B cell (primary cell): Measurements from ENCODE around the gene AGTR1. TPM values are rescaled to one million over a fixed set of nuclear protein-coding genes. Genes with fewer than 3 reads are reported as not detected.

Experiments
- ATAC-seq: fragments of 200-7000 bp; cut with Tn5 transposase; one replicate; pipeline ENCODE4 v1.10.0; 2021; ENCODE audit warnings: low read depth, mild to moderate bottlenecking, moderate number of reproducible peaks, moderate library complexity
- CTCF ChIA-PET: fragments of 350-600 bp; sonication (Branson Sonifier 250); formaldehyde crosslinking; loops from one replicate; lab custom pipeline; 2021; ENCODE audit warnings: antibody characterized with exemption, inconsistent platforms; lab: Charles Lee
- POLR2A ChIA-PET: fragments of 350-600 bp; sonication (Branson Sonifier 250); formaldehyde crosslinking; loops from one replicate; lab custom pipeline; 2021; ENCODE audit warnings: antibody characterized with exemption; lab: Charles Lee
- DNase-seq: peaks from one replicate; pipeline ENCODE4 v3.0.0; 2013
- H2AFZ ChIP-seq: 2 replicates; pipeline ENCODE4 v1.6.1; 2012; ENCODE audit warnings: mild to moderate bottlenecking, low read depth, low read length; ENCODE audit not compliant: insufficient read depth, poor library complexity, severe bottlenecking
- H3K27ac ChIP-seq, 2 donors: 1 replicate in 1 of 2; 2 replicates in 1 of 2; pipeline ENCODE4 v1.5.1; 2012 to 2013; ENCODE audit warnings: low read length in 2 of 2, mild to moderate bottlenecking in 2 of 2, moderate library complexity in 1 of 2
- H3K27me3 ChIP-seq, 4 experiments: fragments of 200-600 bp in 1 of 4; sonication (generic) in 1 of 4; replicated peaks in 1 of 4; 1 replicate in 2 of 4; 2 replicates in 2 of 4; pipeline versions ENCODE4 v1.6.1 to v1.7.0; 2013 to 2016; ENCODE audit warnings: low read length in 3 of 4, mild to moderate bottlenecking in 2 of 4, mixed read lengths in 1 of 4, moderate library complexity in 1 of 4; ENCODE audit not compliant: insufficient read depth in 4 of 4, control insufficient read depth in 3 of 4; ENCODE audit errors: control extremely low read depth in 1 of 4
- H3K36me3 ChIP-seq, 2 experiments: replicated peaks in 1 of 2; 1 replicate in 1 of 2; 2 replicates in 1 of 2; pipeline versions ENCODE4 v1.6.1 to v1.7.1; 2013; ENCODE audit warnings: low read length in 1 of 2; ENCODE audit not compliant: insufficient read depth in 2 of 2, control insufficient read depth in 1 of 2; ENCODE audit errors: control extremely low read depth in 1 of 2, extremely low read depth in 1 of 2
- H3K4me1 ChIP-seq, 2 donors: fragments of 200-600 bp in 1 of 2; sonication (generic) in 1 of 2; 1 replicate in 1 of 2; 2 replicates in 1 of 2; pipeline versions ENCODE4 v1.5.1 to v1.6.1; 2013 to 2017; ENCODE audit warnings: low read length in 2 of 2; ENCODE audit not compliant: control insufficient read depth in 2 of 2, insufficient read depth in 2 of 2
- H3K4me2 ChIP-seq: replicated peaks from 2 replicates; pipeline ENCODE3; 2012; ENCODE audit warnings: mild to moderate bottlenecking, low read depth, low read length; ENCODE audit not compliant: poor library complexity, severe bottlenecking
- H3K4me3 ChIP-seq, 5 experiments: fragments of 200-600 bp in 1 of 5; sonication (generic) in 1 of 5; 1 replicate in 3 of 5; 2 replicates in 2 of 5; pipeline versions ENCODE4 v1.5.1 to v1.7.0; 2011 to 2016; ENCODE audit warnings: low read length in 4 of 5, mild to moderate bottlenecking in 4 of 5, low read depth in 2 of 5, control low read depth in 1 of 5, moderate library complexity in 1 of 5; ENCODE audit not compliant: insufficient read depth in 1 of 5; ENCODE audit errors: control extremely low read depth in 1 of 5, extremely low read depth in 1 of 5
- H3K79me2 ChIP-seq: fragments of 200-600 bp; sonication (generic); one replicate; pipeline ENCODE4 v1.6.0; 2016; ENCODE audit warnings: low read length; ENCODE audit not compliant: control insufficient read depth, insufficient read depth
- H3K9ac ChIP-seq: fragments of 200-600 bp; sonication (generic); 2 replicates; pipeline ENCODE4 v1.6.1; 2017; ENCODE audit warnings: mild to moderate bottlenecking, low read length, moderate library complexity
- H3K9me3 ChIP-seq, 3 donors: one replicate each; pipeline versions ENCODE4 v1.6.1 to v1.7.1; 2013; ENCODE audit warnings: low read length in 2 of 3; ENCODE audit not compliant: control insufficient read depth in 2 of 3, insufficient read depth in 1 of 3; ENCODE audit errors: control extremely low read depth in 1 of 3
- H4K20me1 ChIP-seq: 2 replicates; pipeline ENCODE4 v1.6.0; 2012; ENCODE audit warnings: mild to moderate bottlenecking, low read length; ENCODE audit not compliant: insufficient read depth, control insufficient read depth, poor library complexity, severe bottlenecking
- H3K27ac Mint-ChIP-seq: one replicate; pipeline ENCODE4 v1.8.0; 2021; ENCODE audit warnings: mixed read lengths
- H3K27me3 Mint-ChIP-seq: one replicate; pipeline ENCODE4 v1.8.0; 2021; ENCODE audit warnings: mixed read lengths
- H3K4me1 Mint-ChIP-seq: one replicate; pipeline ENCODE4 v1.8.0; 2021; ENCODE audit warnings: mixed read lengths
- H3K4me3 Mint-ChIP-seq: one replicate; pipeline ENCODE4 v1.8.0; 2021; ENCODE audit warnings: mixed read lengths
- H3K9me3 Mint-ChIP-seq: one replicate; pipeline ENCODE4 v1.8.0; 2022; ENCODE audit warnings: mixed read lengths; ENCODE audit not compliant: insufficient read depth
- CTCF ChIP-seq: fragments of 200-600 bp; IDR thresholded peaks from one replicate; pipeline ENCODE4 v1.8.0; 2022; ENCODE audit warnings: antibody characterized with exemption, mild to moderate bottlenecking
- EZH2 ChIP-seq: IDR thresholded peaks from 2 replicates; pipeline ENCODE4 v1.6.1; 2012; ENCODE audit warnings: borderline replicate concordance, low read depth, mild to moderate bottlenecking, moderate library complexity, low read length; ENCODE audit not compliant: insufficient read depth, poor library complexity, severe bottlenecking
- WGBS: methylation state at CpG from one replicate; pipeline ENCODE4 v1.1.5; 2013; ENCODE audit warnings: missing lambda C conversion rate; ENCODE audit not compliant: insufficient coverage; 5-methylcytosine and 5-hydroxymethylcytosine counted together
- intact Hi-C: fragments of 100-400 bp; cut with micrococcal nuclease; formaldehyde crosslinking; loops from one replicate; pipeline ENCODE4 v1.10.0; 2022
- polyA plus RNA-seq: library from polyadenylated mRNA; depleted of rRNA; stranded (reverse); fragments of >200 nt; gene quantifications from 2 replicates; pipeline ENCODE4 v1.2.3, GENCODE V29; 2012
- total RNA-seq, 2 donors: library from RNA; stranded (reverse); fragments of 120-200 nt in 1 of 2; gene quantifications; 1 replicate in 1 of 2; 2 replicates in 1 of 2; pipeline versions ENCODE4 v1.2.3 to v1.2.4, GENCODE V29; 2013 to 2022

The AGTR1 gene
- total and polyA plus RNA-seq, 2 donors (not counting 1 experiment from before 2014, with no cell fraction given) = not detected

DNA sequence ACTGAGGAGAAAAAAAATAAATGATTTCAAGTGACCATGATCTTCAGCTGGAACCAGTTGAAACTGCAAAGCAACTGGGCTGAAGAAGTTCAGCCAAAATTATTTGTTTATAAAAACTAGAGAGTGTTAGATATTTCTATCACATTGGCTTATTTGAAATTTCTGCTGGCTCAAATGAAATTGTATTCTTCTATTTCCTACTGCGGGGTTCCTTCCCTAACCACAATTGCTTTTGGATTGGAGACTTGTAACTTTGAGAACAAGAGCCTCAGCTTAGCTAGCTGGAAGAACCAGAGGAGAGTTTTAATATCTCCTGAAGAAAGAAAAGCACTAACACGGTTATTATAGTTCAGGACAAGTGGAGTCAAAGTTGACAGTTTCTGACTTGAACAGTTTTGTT lies 31.1 kb downstream of the AGTR1 start:
- Histone ChIP-seq H3K36me3 (no peaks in the 10 kb centered on the region), H4K20me1 (no peaks in the 10 kb centered on the region), H3K27me3 (no peaks in the 10 kb centered on the region), H3K9me3 (no peaks in the 10 kb centered on the region), H3K9ac (no peak overlapping the region), H3K4me3 (no peak overlapping the region), H3K27ac (no peak overlapping the region), H3K79me2 (no peaks in the 10 kb centered on the region), H2AFZ (no peak overlapping the region), H3K4me1 (no peaks in the 10 kb centered on the region), H3K4me2 (no peak overlapping the region)
- ATAC-seq (no peak), DNase-seq (no peak)
- ChIA-PET POLR2A (no interaction called here), CTCF (no interaction called here)
- WGBS = 33% methylated on average over 1 of the region's 2 CpGs
- Mint-ChIP-seq H3K4me1 (no peaks in the 10 kb centered on the region), H3K4me3 (no peak overlapping the region), H3K27me3 (no peaks in the 10 kb centered on the region), H3K9me3 (no peaks in the 10 kb centered on the region), H3K27ac (no peak overlapping the region)
- TF ChIP-seq CTCF (no peak), EZH2 (no peak)
- intact Hi-C loops = no loop called here

GRCh38 chr3:148729476-148730055 lies 31.9 kb downstream of the AGTR1 start:
- Histone ChIP-seq H3K4me1 (no peaks in the 10 kb centered on the region), H2AFZ (no peak overlapping the region), H3K4me2 (no peak overlapping the region), H4K20me1 (no peaks in the 10 kb centered on the region), H3K9me3 (no peaks in the 10 kb centered on the region), H3K9ac (no peak overlapping the region), H3K36me3 (no peaks in the 10 kb centered on the region), H3K79me2 (no peaks in the 10 kb centered on the region), H3K27ac (no peak overlapping the region), H3K4me3 (no peak overlapping the region), H3K27me3 (no peaks in the 10 kb centered on the region)
- TF ChIP-seq CTCF (no peak), EZH2 (no peak)
- H3K4me3 Mint-ChIP-seq = no peak overlapping the region
- no peak overlapping the region for H3K27ac Mint-ChIP-seq
- H3K9me3 Mint-ChIP-seq = no peaks in the 10 kb centered on the region
- H3K4me1 Mint-ChIP-seq = no peaks in the 10 kb centered on the region
- CTCF ChIA-PET = no interaction called here
- POLR2A ChIA-PET = no interaction called here
- no peaks in the 10 kb centered on the region for H3K27me3 Mint-ChIP-seq
- DNase-seq (no peak), ATAC-seq (no peak)
- intact Hi-C loops = no loop called here
- 30% methylated on average over 2 of the region's 5 CpGs for WGBS
